H9 (cell line): Measurements from ENCODE around the gene C1orf226. TPM values are rescaled to one million over a fixed set of nuclear protein-coding genes. Genes with fewer than 3 reads are reported as not detected.

ENCODE experiments used
- DNase-seq: peaks from one replicate; pipeline ENCODE4 v3.0.0-alpha.2; 2017
- H2AFZ ChIP-seq: one replicate; pipeline ENCODE4 v1.6.1; 2013; ENCODE audit warnings: mild to moderate bottlenecking, low read length, control low read depth, moderate library complexity
- H2AK5ac ChIP-seq: 2 replicates; pipeline ENCODE4 v1.6.1; 2013; ENCODE audit warnings: low read length, control low read depth, mixed read lengths; ENCODE audit not compliant: insufficient read length
- H2BK120ac ChIP-seq: one replicate; pipeline ENCODE4 v1.6.1; 2013; ENCODE audit warnings: low read depth, mild to moderate bottlenecking, low read length, control low read depth, inconsistent platforms; ENCODE audit not compliant: poor library complexity, severe bottlenecking
- H2BK12ac ChIP-seq: 2 replicates; pipeline ENCODE4 v1.6.1; 2013; ENCODE audit warnings: low read length, control low read depth, mixed read lengths, low read depth; ENCODE audit not compliant: insufficient read length
- H2BK15ac ChIP-seq: 2 replicates; pipeline ENCODE4 v1.6.1; 2013; ENCODE audit warnings: low read depth, low read length, control low read depth
- H2BK20ac ChIP-seq: one replicate; pipeline ENCODE4 v1.6.1; 2013; ENCODE audit warnings: low read depth, mild to moderate bottlenecking, low read length, control low read depth, inconsistent platforms; ENCODE audit not compliant: poor library complexity, severe bottlenecking
- H2BK5ac ChIP-seq: 2 replicates; pipeline ENCODE4 v1.6.1; 2013; ENCODE audit warnings: low read length, control low read depth, mixed read lengths; ENCODE audit not compliant: insufficient read length
- H3K14ac ChIP-seq: 2 replicates; pipeline ENCODE4 v1.6.1; 2013; ENCODE audit warnings: low read length, control low read depth; ENCODE audit not compliant: insufficient read depth
- H3K18ac ChIP-seq: 2 replicates; pipeline ENCODE4 v1.6.1; 2013; ENCODE audit warnings: low read depth, mild to moderate bottlenecking, mixed read lengths, low read length, control low read depth; ENCODE audit not compliant: insufficient read length
- H3K23ac ChIP-seq: 2 replicates; pipeline ENCODE4 v1.6.1; 2013; ENCODE audit warnings: low read length, control low read depth, mixed read lengths, low read depth; ENCODE audit not compliant: insufficient read length
- H3K23me2 ChIP-seq: 2 replicates; pipeline ENCODE4 v1.6.1; 2013; ENCODE audit warnings: low read depth, mild to moderate bottlenecking, mixed read lengths, low read length, control low read depth; ENCODE audit not compliant: insufficient read length, poor library complexity, severe bottlenecking
- H3K27ac ChIP-seq: 2 replicates; pipeline ENCODE4 v1.5.1; 2013; ENCODE audit warnings: low read length, control low read depth, mixed read lengths, low read depth; ENCODE audit not compliant: insufficient read length
- H3K27me3 ChIP-seq: 2 replicates; pipeline ENCODE4 v1.6.1; 2013; ENCODE audit warnings: low read length, control low read depth, inconsistent platforms; ENCODE audit not compliant: insufficient read depth
- H3K4ac ChIP-seq: 2 replicates; pipeline ENCODE4 v1.6.1; 2013; ENCODE audit warnings: low read depth, mild to moderate bottlenecking, control low read depth, inconsistent platforms, low read length, moderate library complexity
- H3K4me1 ChIP-seq: 2 replicates; pipeline ENCODE4 v1.6.1; 2013; ENCODE audit warnings: low read length, control low read depth, inconsistent platforms; ENCODE audit not compliant: insufficient read depth
- H3K4me2 ChIP-seq: 2 replicates; pipeline ENCODE4 v1.6.1; 2013; ENCODE audit warnings: low read length, control low read depth, mixed read lengths; ENCODE audit not compliant: insufficient read length, insufficient read depth
- H3K56ac ChIP-seq: 2 replicates; pipeline ENCODE4 v1.6.1; 2013; ENCODE audit warnings: low read depth, mild to moderate bottlenecking, mixed read lengths, low read length, control low read depth; ENCODE audit not compliant: insufficient read length
- H3K79me1 ChIP-seq: 2 replicates; pipeline ENCODE4 v1.6.1; 2013; ENCODE audit warnings: low read depth, mild to moderate bottlenecking, moderate library complexity, low read length, control low read depth, inconsistent platforms; ENCODE audit not compliant: insufficient read depth, poor library complexity, severe bottlenecking
- H3K79me2 ChIP-seq: 2 replicates; pipeline ENCODE4 v1.6.1; 2013; ENCODE audit warnings: low read length, control low read depth, inconsistent platforms; ENCODE audit not compliant: insufficient read depth
- H3K9ac ChIP-seq: 2 replicates; pipeline ENCODE4 v1.6.1; 2013; ENCODE audit warnings: low read length, control low read depth, mixed read lengths; ENCODE audit not compliant: insufficient read length; ENCODE audit errors: extremely low read depth
- H3K9me3 ChIP-seq: one replicate; pipeline ENCODE4 v1.6.1; 2013; ENCODE audit warnings: low read depth, low read length, inconsistent platforms; ENCODE audit not compliant: control insufficient read depth
- H3T11ph ChIP-seq: one replicate; pipeline ENCODE4 v1.6.1; 2013; ENCODE audit warnings: mild to moderate bottlenecking, low read length, control low read depth, inconsistent platforms
- H4K20me1 ChIP-seq: one replicate; pipeline ENCODE4 v1.6.1; 2013; ENCODE audit not compliant: control insufficient read depth, insufficient read length, insufficient read depth
- H4K5ac ChIP-seq: 2 replicates; pipeline ENCODE4 v1.6.1; 2013; ENCODE audit warnings: low read depth, mild to moderate bottlenecking, mixed read lengths, low read length, control low read depth; ENCODE audit not compliant: insufficient read length
- H4K8ac ChIP-seq: replicated peaks from 2 replicates; pipeline ENCODE4 v1.6.1; 2013; ENCODE audit warnings: low read length, control low read depth, mixed read lengths, low read depth; ENCODE audit not compliant: insufficient read length
- H4K91ac ChIP-seq: 2 replicates; pipeline ENCODE4 v1.6.1; 2013; ENCODE audit warnings: low read depth, mild to moderate bottlenecking, moderate library complexity, mixed read lengths, low read length, control low read depth; ENCODE audit not compliant: insufficient read length
- H3K27ac Mint-ChIP-seq, 3 experiments: 2 replicates in 2 of 3; 3 replicates in 1 of 3; pipeline ENCODE4 v1.8.0; 2020 to 2021; ENCODE audit warnings: mixed read lengths in 3 of 3, mild to moderate bottlenecking in 1 of 3, moderate library complexity in 1 of 3
- H3K27me3 Mint-ChIP-seq: 2 replicates; pipeline ENCODE4 v1.8.0; 2021; ENCODE audit warnings: low read depth, mild to moderate bottlenecking, moderate library complexity, mixed read lengths
- H3K36me3 Mint-ChIP-seq, 3 experiments: 2 replicates in 2 of 3; 3 replicates in 1 of 3; pipeline ENCODE4 v1.8.0; 2020 to 2021; ENCODE audit warnings: low read depth in 3 of 3, mixed read lengths in 3 of 3; ENCODE audit not compliant: insufficient read depth in 1 of 3
- H3K4me1 Mint-ChIP-seq, 2 experiments: 2 replicates each; pipeline ENCODE4 v1.8.0; 2020; ENCODE audit warnings: mixed read lengths in 2 of 2
- H3K4me3 Mint-ChIP-seq, 2 experiments: 2 replicates in 1 of 2; 3 replicates in 1 of 2; pipeline ENCODE4 v1.8.0; 2020 to 2021; ENCODE audit warnings: mild to moderate bottlenecking in 2 of 2, mixed read lengths in 2 of 2, moderate library complexity in 1 of 2
- H3K9me3 Mint-ChIP-seq, 2 experiments: 2 replicates in 1 of 2; 3 replicates in 1 of 2; pipeline ENCODE4 v1.8.0; 2020; ENCODE audit warnings: mild to moderate bottlenecking in 2 of 2, mixed read lengths in 2 of 2, moderate library complexity in 1 of 2
- CTCF ChIP-seq: fragments of 200-600 bp; sonication (generic); conservative IDR thresholded peaks from 3 replicates; pipeline ENCODE4 v1.8.0; 2021; ENCODE audit warnings: antibody characterized with exemption, mild to moderate bottlenecking
- WGBS: extraction: QIAGEN DNeasy Blood & Tissue Kit; methylation state at CpG from one replicate; pipeline ENCODE4 v1.1.7; 2013; ENCODE audit warnings: missing lambda C conversion rate, low lambda C conversion rate, mixed read lengths; ENCODE audit not compliant: insufficient read length; ENCODE audit errors: extremely low coverage; 5-methylcytosine and 5-hydroxymethylcytosine counted together
- total RNA-seq: library from RNA; stranded (reverse); gene quantifications from 2 replicates; pipeline ENCODE4 v1.2.1, GENCODE V29; 2021

C1orf226 gene
- total RNA-seq, 1 experiment from 2014 or later, result 11.5 TPM

GRCh38 chr1:162376691-162377090, 4.8 kb upstream of the C1orf226 start, which contains the start of gene SPATA46:
TSS of gene SPATA46 (minus strand) at chr1:162376854. CDS start at chr1:162376790, 64 bp downstream.
- H3K27ac Mint-ChIP-seq, result peak within 1 kb of the TSS in 1 of 3 experiments; percentile 15; a peak in 1 of 7 replicates

More at GRCh38 chr1:162376691-162377090, 4.8 kb upstream of the C1orf226 start, which contains the start of gene SPATA46:
- no peaks in the 10 kb centered on the region for H3K4me1 ChIP-seq
- H3K4me3 Mint-ChIP-seq, result no peak within 1 kb of the TSS
- H3K27ac ChIP-seq, result no peak within 1 kb of the TSS
- no peaks in the 10 kb centered on the region for H3K9me3 Mint-ChIP-seq
- no peaks in the 10 kb centered on the region for H3K9me3 ChIP-seq
- TF ChIP-seq CTCF, result no peak
- no peaks in the 10 kb centered on the region for H3K27me3 Mint-ChIP-seq
- no peak within 1 kb of the TSS for H2BK5ac ChIP-seq
- H3K9ac ChIP-seq, result no peak within 1 kb of the TSS
- H3K79me1 ChIP-seq, result no peaks in the 10 kb centered on the region
- H2BK120ac ChIP-seq, result no peak within 1 kb of the TSS
- no peaks in the 10 kb centered on the region for H3K23me2 ChIP-seq
- no peak within 1 kb of the TSS for H2AFZ ChIP-seq
- no peak within 1 kb of the TSS for H3K23ac ChIP-seq
- H4K5ac ChIP-seq, result no peak within 1 kb of the TSS
- H3K4me1 Mint-ChIP-seq, result no peaks in the 10 kb centered on the region
- no peak within 1 kb of the TSS for H4K8ac ChIP-seq
- H3K4ac ChIP-seq, result no peak within 1 kb of the TSS
- DNase-seq, result no peak
- H3K79me2 ChIP-seq, result no peaks in the 10 kb centered on the region
- H3K4me2 ChIP-seq, result no peak within 1 kb of the TSS
- no peaks in the 10 kb centered on the region for H4K20me1 ChIP-seq
- H4K91ac ChIP-seq, result no peak within 1 kb of the TSS
- no CpG with 5 or more reads among the region's 5 CpGs for WGBS
- H2AK5ac ChIP-seq, result no peak within 1 kb of the TSS
- no peak within 1 kb of the TSS for H2BK12ac ChIP-seq
- no peak within 1 kb of the TSS for H2BK20ac ChIP-seq
- H3K36me3 Mint-ChIP-seq, result peaks cover 0 to 8% (median 0%) of the 10 kb centered on the region in 3 experiments; a peak in 2 of 7 replicates
- no peak within 1 kb of the TSS for H3K18ac ChIP-seq
- no peaks in the 10 kb centered on the region for H3K27me3 ChIP-seq
- H3K14ac ChIP-seq, result no peak within 1 kb of the TSS
- no peak within 1 kb of the TSS for H3T11ph ChIP-seq
- H2BK15ac ChIP-seq, result no peak within 1 kb of the TSS
- no peak within 1 kb of the TSS for H3K56ac ChIP-seq
